ENCODE data around the gene SENP8. TPM values are rescaled to one million over a fixed set of nuclear protein-coding genes. Genes with fewer than 3 reads are reported as not detected.

SENP8 gene
- total and polyA plus RNA-seq, 2 of the 8 experiments (the other 6 are each of a cell fraction or from before 2014, with no cell fraction given) = 4.1 to 6.0 TPM

GRCh38 chr15:72155003-72155621 is 36.9 kb downstream of the SENP8 start (continued):
- TF ChIP-seq USF2 (IDR thresholded peaks at IDR 0.05; ENCODE audit: low read length) (no peak), RFX5 (IDR thresholded peaks at IDR 0.05; ENCODE audit: borderline replicate concordance, low read depth, low read length) (no peak), RAD21 (IDR thresholded peaks at IDR 0.05 in 1 of 2, conservative IDR thresholded peaks at IDR 0.05 in 1 of 2; ENCODE audit: low read depth in 2 of 2, low read length in 2 of 2) (no peak), RXRA (IDR thresholded peaks at IDR 0.05; ENCODE audit: insufficient read depth, low read depth, low read length) (no peak), BRCA1 (IDR thresholded peaks at IDR 0.05; ENCODE audit: low read depth, low read length) (no peak), ATF2 (IDR thresholded peaks at IDR 0.05; ENCODE audit: low read length) (no peak)
